ENCODE measurements around the gene SRD5A3.

The SRD5A3 gene

DNA sequence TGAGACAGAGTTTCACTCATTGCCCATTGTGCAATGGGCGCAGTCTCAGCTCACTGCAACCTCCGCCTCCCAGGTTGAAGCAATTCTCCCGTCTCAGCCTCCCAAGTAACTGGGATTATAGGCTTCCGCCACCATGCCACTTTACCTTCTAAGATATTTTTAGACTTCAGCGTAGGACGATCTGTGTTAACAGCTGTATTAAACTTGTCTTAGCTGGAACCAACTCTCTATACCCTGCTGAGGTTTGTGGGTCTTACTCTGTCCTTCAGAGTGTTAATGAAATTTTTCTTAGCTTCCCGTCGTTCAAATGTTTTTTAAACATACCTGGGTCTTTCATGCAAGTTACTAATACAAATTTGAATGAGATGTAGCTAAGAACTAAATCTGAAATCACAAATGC lies 64.4 kb downstream of the SRD5A3 start:
- DNase-seq, result no peak

DNA sequence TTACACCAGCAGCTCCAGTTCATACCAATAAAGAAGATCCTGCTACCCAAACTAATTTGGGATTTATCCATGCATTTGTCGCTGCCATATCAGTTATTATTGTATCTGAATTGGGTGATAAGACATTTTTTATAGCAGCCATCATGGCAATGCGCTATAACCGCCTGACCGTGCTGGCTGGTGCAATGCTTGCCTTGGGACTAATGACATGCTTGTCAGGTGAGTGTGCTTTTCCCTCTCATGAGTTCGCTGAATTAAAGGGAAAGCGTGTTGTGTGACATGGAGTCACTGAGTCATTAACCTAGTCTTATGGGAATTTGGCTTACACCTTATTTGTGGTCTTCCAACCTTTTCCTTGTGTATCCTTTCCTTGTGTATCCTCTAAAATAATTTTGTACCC lies 65.6 kb downstream of the SRD5A3 start:
- no peak for DNase-seq

DNA sequence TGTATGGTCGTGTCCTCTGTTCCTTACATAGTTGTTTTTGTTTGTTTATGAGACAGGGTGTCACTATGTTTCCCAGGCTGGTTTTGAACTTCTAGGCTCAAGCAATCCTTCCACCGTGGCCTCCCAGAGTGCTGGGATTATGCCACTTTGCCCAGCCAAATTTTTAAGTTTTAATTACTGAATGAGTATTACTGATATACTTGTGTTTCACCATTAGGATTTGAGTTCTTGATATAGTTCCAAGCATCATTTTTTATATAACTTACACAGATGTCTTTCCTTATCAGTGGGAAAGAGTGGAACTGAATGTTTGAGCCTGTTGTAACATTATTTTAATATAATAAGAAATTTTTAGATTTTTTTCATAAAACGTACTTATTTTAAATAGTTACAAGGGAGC lies 70.1 kb downstream of the SRD5A3 start:
- no peak for DNase-seq

Measured in NCI-H1417 (cell line).